PC-9 (cell line): ENCODE results near the gene DNAAF5. TPM values are rescaled to one million over a fixed set of nuclear protein-coding genes. Genes with fewer than 3 reads are reported as not detected.

Experiments used
- BruUV-seq: library from RNA; stranded (reverse); fragments of 400-500 nt; replicated peaks from 2 replicates; lab custom pipeline; 2021; lab: Mats Ljungman, UMichigan
- CTCF ChIA-PET: fragments of 300-600 bp; sonication (Branson Sonifier 250); formaldehyde crosslinking; loops from one replicate; lab custom pipeline; 2022; ENCODE audit warnings: antibody characterized with exemption; lab: Charles Lee
- POLR2A ChIA-PET: fragments of 300-600 bp; sonication (Branson Sonifier 250); formaldehyde crosslinking; loops from one replicate; lab custom pipeline; 2022; ENCODE audit warnings: antibody characterized with exemption; ENCODE audit not compliant: unreplicated experiment; lab: Charles Lee
- DNase-seq, 2 experiments: peaks; one replicate each; pipeline versions ENCODE4 v3.0.0 to v3.0.0-alpha.2; 2015 to 2022; ENCODE audit warnings: mixed read lengths in 1 of 2
- H2AFZ ChIP-seq: fragments of 200-600 bp; sonication (generic); 2 replicates; pipeline ENCODE4 v1.8.1; 2017; ENCODE audit warnings: antibody characterized with exemption
- H3F3A ChIP-seq: fragments of 200-600 bp; sonication (generic); 2 replicates; pipeline ENCODE4 v1.8.1; 2017; ENCODE audit warnings: antibody characterized with exemption, mild to moderate bottlenecking, low read depth; ENCODE audit not compliant: insufficient read depth
- H3K27ac ChIP-seq: fragments of 200-600 bp; sonication (generic); 2 replicates; pipeline ENCODE4 v1.6.1; 2016; ENCODE audit warnings: mixed run types
- H3K27me3 ChIP-seq: fragments of 200-600 bp; sonication (generic); 2 replicates; pipeline ENCODE4 v1.6.1; 2016; ENCODE audit warnings: low read depth, mixed run types; ENCODE audit not compliant: insufficient read depth
- H3K36me3 ChIP-seq: fragments of 200-600 bp; sonication (generic); 2 replicates; pipeline ENCODE4 v1.6.1; 2016; ENCODE audit warnings: low read depth, mixed run types
- H3K4me1 ChIP-seq: fragments of 200-600 bp; sonication (generic); replicated peaks from 2 replicates; pipeline ENCODE4 v1.6.1; 2016; ENCODE audit warnings: mixed run types; ENCODE audit not compliant: insufficient read depth
- H3K4me2 ChIP-seq: fragments of 200-600 bp; sonication (generic); 2 replicates; pipeline ENCODE4 v1.6.1; 2017; ENCODE audit warnings: mixed run types
- H3K4me3 ChIP-seq: fragments of 200-600 bp; sonication (generic); 2 replicates; pipeline ENCODE4 v1.6.1; 2016; ENCODE audit warnings: mixed run types
- H3K79me2 ChIP-seq: fragments of 200-600 bp; sonication (generic); 2 replicates; pipeline ENCODE4 v1.6.1; 2017; ENCODE audit warnings: low read depth, mixed run types
- H3K9me2 ChIP-seq: fragments of 200-600 bp; sonication (generic); 2 replicates; pipeline ENCODE4 v1.8.1; 2017; ENCODE audit warnings: mild to moderate bottlenecking; ENCODE audit not compliant: insufficient read depth
- H3K9me3 ChIP-seq: fragments of 200-600 bp; sonication (generic); 2 replicates; pipeline ENCODE4 v1.8.1; 2016; ENCODE audit warnings: low read depth; ENCODE audit not compliant: insufficient read depth
- H4K20me1 ChIP-seq: fragments of 200-600 bp; sonication (generic); 2 replicates; pipeline ENCODE4 v1.8.1; 2017; ENCODE audit not compliant: insufficient read depth
- EZH2 ChIP-seq: fragments of 200-600 bp; sonication (generic); IDR thresholded peaks from 2 replicates; pipeline ENCODE4 v1.8.0; 2017; ENCODE audit warnings: antibody characterized with exemption, low read depth
- intact Hi-C: fragments of 100-400 bp; cut with micrococcal nuclease; formaldehyde crosslinking; loops from one replicate; pipeline ENCODE4 v1.10.0; 2022; ENCODE audit not compliant: unreplicated experiment
- total RNA-seq: library from RNA; stranded (reverse); gene quantifications from 2 replicates; pipeline ENCODE4 v1.2.3, GENCODE V29; 2021
- TF ChIP-seq, protein P1 (sequence below): fragments of 200-600 bp; sonication (generic); conservative IDR thresholded peaks from 2 replicates; pipeline ENCODE4 v1.6.1; 2017; ENCODE audit warnings: mixed run types, antibody characterized with exemption, mild to moderate bottlenecking, moderate library complexity

Gene DNAAF5
- total RNA-seq, 1 experiment from 2014 or later = 63.2 TPM

DNA sequence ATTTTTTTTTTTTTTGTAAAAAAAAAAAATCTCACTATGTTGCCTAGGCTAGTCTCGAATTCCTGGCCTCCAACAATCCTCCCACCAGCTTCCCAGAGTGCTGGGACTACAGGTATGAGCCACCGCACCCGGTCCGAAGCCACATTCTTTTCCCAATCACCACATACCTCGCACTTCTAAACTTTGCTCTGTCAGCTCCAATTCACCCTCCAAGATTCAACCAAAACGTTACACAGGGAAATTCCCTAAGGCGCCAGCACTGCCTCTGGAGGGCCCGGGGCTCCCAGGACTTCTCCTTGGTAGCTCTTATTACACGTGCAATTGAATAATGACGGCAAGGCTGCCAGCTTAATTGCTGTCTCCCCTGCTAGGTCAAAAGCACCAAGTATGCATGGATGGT is 10.3 kb upstream of the DNAAF5 start:
- CTCF ChIA-PET = no interaction called here
- no peak overlapping the region for H3K27ac ChIP-seq
- TF ChIP-seq, protein P1, sequence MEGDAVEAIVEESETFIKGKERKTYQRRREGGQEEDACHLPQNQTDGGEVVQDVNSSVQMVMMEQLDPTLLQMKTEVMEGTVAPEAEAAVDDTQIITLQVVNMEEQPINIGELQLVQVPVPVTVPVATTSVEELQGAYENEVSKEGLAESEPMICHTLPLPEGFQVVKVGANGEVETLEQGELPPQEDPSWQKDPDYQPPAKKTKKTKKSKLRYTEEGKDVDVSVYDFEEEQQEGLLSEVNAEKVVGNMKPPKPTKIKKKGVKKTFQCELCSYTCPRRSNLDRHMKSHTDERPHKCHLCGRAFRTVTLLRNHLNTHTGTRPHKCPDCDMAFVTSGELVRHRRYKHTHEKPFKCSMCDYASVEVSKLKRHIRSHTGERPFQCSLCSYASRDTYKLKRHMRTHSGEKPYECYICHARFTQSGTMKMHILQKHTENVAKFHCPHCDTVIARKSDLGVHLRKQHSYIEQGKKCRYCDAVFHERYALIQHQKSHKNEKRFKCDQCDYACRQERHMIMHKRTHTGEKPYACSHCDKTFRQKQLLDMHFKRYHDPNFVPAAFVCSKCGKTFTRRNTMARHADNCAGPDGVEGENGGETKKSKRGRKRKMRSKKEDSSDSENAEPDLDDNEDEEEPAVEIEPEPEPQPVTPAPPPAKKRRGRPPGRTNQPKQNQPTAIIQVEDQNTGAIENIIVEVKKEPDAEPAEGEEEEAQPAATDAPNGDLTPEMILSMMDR = no peak
- TF ChIP-seq EZH2 = no peak
- H3K27me3 ChIP-seq = no peaks in the 10 kb centered on the region
- H3K79me2 ChIP-seq = no peaks in the 10 kb centered on the region
- no peaks in the 10 kb centered on the region for H3K4me1 ChIP-seq
- no peak overlapping the region for H3K4me2 ChIP-seq
- no TSS peak for BruUV-seq
- peaks cover 45% of the 10 kb centered on the region for H4K20me1 ChIP-seq
- no peak for DNase-seq
- no peaks in the 10 kb centered on the region; the same call in 1 of the 2 replicates for H3F3A ChIP-seq
- intact Hi-C loops = no loop called here
- no peak overlapping the region for H2AFZ ChIP-seq
- H3K9me2 ChIP-seq = no peaks in the 10 kb centered on the region
- POLR2A ChIA-PET = interaction anchor here (0.6 kb wide), 1 partner anchor 279 kb away, joined by 3 read pairs; no protein-coding TSS in a partner anchor
- peaks cover 6% of the 10 kb centered on the region; the same call in 1 of the 2 replicates for H3K36me3 ChIP-seq
- H3K4me3 ChIP-seq = no peak overlapping the region
- peaks cover 5% of the 10 kb centered on the region; the same call in 1 of the 2 replicates for H3K9me3 ChIP-seq

DNA sequence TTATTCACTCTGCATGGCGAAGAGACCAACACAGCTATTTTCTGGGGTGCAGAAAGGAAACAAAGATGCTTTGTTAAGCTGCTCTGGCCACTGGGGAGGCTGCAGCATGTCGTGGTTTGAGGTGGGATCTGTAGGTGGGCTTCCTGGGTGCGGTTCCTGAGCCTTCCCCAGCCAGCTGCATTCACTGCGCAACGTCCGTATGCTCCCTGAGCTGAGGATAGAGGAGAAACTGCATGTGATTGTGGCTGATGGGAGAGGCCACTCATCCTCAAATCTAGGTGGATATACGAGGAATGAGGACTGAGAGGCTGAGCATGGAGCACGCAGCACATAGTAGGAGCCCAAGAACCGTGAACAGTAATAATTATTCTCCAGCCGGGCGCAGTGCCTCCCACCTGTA is 9.9 kb upstream of the DNAAF5 start:
- no TSS peak for BruUV-seq

DNA sequence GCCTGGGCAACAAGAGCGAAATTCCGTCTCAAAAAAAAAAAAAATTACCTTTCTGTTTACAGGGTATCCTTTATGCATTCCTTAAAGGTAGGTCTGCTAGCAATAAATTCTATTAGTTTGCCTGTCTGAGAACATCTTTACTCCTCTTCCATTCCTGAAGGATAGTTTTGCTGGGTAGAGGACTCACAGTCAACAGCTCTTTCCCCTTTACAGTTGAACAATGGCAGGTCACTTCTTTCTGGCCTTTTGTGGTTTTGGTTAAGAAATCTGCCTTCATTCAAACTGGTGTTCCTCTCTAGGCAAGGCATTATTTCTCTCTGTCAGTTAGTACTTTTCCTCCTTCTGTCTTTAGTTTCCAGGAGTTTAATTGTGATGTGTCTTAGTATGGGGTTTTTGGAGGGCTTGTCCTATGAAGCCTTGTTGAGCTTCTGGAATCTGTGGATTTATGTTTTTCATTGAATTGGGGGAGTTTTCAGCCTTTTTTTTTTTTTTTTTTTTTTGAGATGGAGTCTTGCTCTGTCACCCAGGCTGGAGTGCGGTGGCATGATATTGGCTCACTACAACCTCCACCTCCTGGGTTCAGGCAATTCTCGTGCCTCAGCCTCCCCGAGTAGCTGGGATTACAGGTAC is 4.8 kb upstream of the DNAAF5 start:
- intact Hi-C loops = no loop called here
- CTCF ChIA-PET = no interaction called here

More for the DNA sequence above, 9.9 kb upstream of the DNAAF5 start:
- DNase-seq = no peak
- Histone ChIP-seq H3K9me2 (no peaks in the 10 kb centered on the region), H3K9me3 (peaks cover 6% of the 10 kb centered on the region; the same call in 1 of the 2 replicates), H4K20me1 (peaks cover 43% of the 10 kb centered on the region), H3F3A (no peaks in the 10 kb centered on the region; the same call in 1 of the 2 replicates), H3K79me2 (no peaks in the 10 kb centered on the region), H3K4me3 (no peak overlapping the region), H3K27me3 (no peaks in the 10 kb centered on the region), H3K4me1 (no peaks in the 10 kb centered on the region), H2AFZ (no peak overlapping the region), H3K36me3 (peaks cover 6% of the 10 kb centered on the region; the same call in 1 of the 2 replicates), H3K4me2 (no peak overlapping the region), H3K27ac (no peak overlapping the region)
- TF ChIP-seq, protein P1 = no peak
- no peak for TF ChIP-seq EZH2
- intact Hi-C loops = no loop called here
- POLR2A ChIA-PET = interaction anchor here (0.6 kb wide), 1 partner anchor 279 kb away, joined by 3 read pairs; no protein-coding TSS in a partner anchor
- CTCF ChIA-PET = no interaction called here

More for the DNA sequence above, 4.8 kb upstream of the DNAAF5 start:
- Histone ChIP-seq H3K27ac (no peak overlapping the region), H3K4me2 (no peak overlapping the region), H3K9me2 (no peaks in the 10 kb centered on the region), H3K9me3 (peaks cover 26% of the 10 kb centered on the region), H3K36me3 (peaks cover 38% of the 10 kb centered on the region), H4K20me1 (peaks cover 15% of the 10 kb centered on the region), H3K27me3 (no peaks in the 10 kb centered on the region), H3K4me1 (peaks cover 19% of the 10 kb centered on the region), H3K79me2 (peaks cover 41% of the 10 kb centered on the region), H3F3A (peaks cover 14% of the 10 kb centered on the region), H3K4me3 (no peak overlapping the region), H2AFZ (no peak overlapping the region)
- no peak for DNase-seq
- TF ChIP-seq EZH2 = no peak
- TF ChIP-seq, protein P1 = no peak
- no TSS peak for BruUV-seq
- POLR2A ChIA-PET = no interaction called here
